ENCODE data around the gene KBTBD4. TPM values are rescaled to one million over a fixed set of nuclear protein-coding genes. Genes with fewer than 3 reads are reported as not detected.

The KBTBD4 gene
- polyA plus RNA-seq (2011; rRNA removed), result 21.0 and 23.4 TPM in 2 replicates
- polyA plus RNA-seq (2012; cell fraction: cytosol; rRNA removed), result 14.3 and 17.1 TPM in 2 replicates
- 16.1 and 26.6 TPM in 2 replicates for polyA plus RNA-seq (2012; cell fraction: nucleus; rRNA removed)
- 19.0 to 22.8 TPM (median 20.5 TPM) in 3 replicates for polyA plus RNA-seq (2017; fragmentation: RNase III; extraction: RNeasy Plus Mini Kit Qiagen cat#74134 plus additional on column Dnase treatment)
- polyA minus RNA-seq (2011; rRNA and poly(A)+ RNA removed), result 27.4 and 37.0 TPM in 2 replicates

DNA sequence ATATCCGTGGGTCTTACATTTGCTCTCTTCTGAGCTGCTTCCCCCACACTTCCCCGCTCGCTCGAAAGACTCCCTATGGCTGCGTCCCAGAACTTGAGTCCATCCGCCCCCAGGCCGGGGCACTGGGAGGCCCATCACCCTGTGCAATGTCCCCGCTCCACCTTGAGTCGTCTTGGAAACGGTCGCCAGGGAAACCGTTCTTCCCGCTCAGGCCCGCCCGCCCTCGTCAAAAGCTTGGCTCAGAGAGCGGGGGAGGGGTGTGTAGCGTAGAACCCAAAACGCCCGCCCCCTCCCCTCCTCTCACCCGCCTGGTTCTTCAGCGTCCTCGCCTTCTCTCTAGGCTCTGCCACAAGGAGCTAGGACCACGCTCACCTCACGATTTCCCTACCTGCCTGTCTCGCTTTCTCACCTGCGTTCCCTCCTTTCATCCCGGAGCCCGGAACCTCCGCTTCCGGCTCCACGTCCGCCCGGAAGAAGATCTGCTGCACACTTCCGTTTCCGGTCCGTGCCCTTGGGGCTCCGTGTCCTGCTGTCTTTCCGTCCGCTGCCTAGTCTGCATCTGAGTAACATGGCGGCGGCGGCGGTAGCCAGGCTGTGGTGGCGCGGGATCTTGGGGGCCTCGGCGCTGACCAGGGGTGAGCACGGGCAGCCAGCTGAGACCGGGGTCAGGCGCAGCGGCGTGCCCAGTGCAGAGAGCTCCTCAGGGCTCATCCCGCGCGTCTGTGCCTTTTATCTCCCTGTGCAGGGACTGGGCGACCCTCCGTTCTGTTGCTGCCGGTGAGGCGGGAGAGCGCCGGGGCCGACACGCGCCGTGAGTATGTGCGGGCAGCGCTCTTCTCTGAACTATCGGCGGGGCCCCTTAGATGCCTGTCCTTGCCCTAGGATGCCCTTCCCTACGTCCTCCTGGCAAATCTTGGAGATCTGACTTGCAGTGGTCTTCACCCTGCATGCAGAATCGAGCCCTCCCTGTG, at the start of gene KBTBD4, which contains the start of gene NDUFS3:
Gene KBTBD4, minus strand, starts transcription at position 447 of the 971 bp plus-strand sequence. Its CDS starts 19 bp downstream, at position 428.
Gene NDUFS3, plus strand, starts transcription at position 551 of the 971 bp plus-strand sequence. Its CDS starts 18 bp downstream, at position 569.
- DNase-seq (ENCODE audit: low read depth in 1 of 2, low spot score in 1 of 2) (peak; percentile 90 to 92), ATAC-seq (peak; percentile 95 to 96), FAIRE-seq (no peak)
- H3K4me1 ChIP-seq, result peaks cover 20% of the 10 kb centered on the region
- ChIA-PET CTCF (interaction anchor here (0.6 to 3.1 kb wide), 7 partner anchors 9 to 205 kb away, joined by 3 to 17 read pairs (median 4); partner anchors contain the start of gene CELF1), POLR2A (interaction anchor here (0.9 to 2.0 kb wide), 4 partner anchors 14 to 152 kb away, joined by 3 to 6 read pairs (median 4); partner anchors contain the start of genes AGBL2, CELF1, PSMC3 and PTPMT1)
- peak within 1 kb of the TSS; percentile 88 for H3K4me3 ChIP-seq
- peak within 1 kb of the TSS; percentile 90 for H3K4me2 ChIP-seq
- under 1% methylated on average over 46 of the region's 72 CpGs for WGBS (ENCODE audit: missing lambda C conversion rate)
- H3K27ac ChIP-seq, result peak within 1 kb of the TSS; percentile 92 to 96
- no peaks in the 10 kb centered on the region for H3K9me3 ChIP-seq
- peak; percentile 60; the same call in 1 of the 2 replicates for TF ChIP-seq RFX5 (IDR thresholded peaks at IDR 0.05)
- TF ChIP-seq FOXS1 (CRISPR knock-in tag; IDR thresholded peaks at IDR 0.05), result no peak
- TF ChIP-seq JUNB (IDR thresholded peaks at IDR 0.05), result no peak
- TF ChIP-seq, protein P1, sequence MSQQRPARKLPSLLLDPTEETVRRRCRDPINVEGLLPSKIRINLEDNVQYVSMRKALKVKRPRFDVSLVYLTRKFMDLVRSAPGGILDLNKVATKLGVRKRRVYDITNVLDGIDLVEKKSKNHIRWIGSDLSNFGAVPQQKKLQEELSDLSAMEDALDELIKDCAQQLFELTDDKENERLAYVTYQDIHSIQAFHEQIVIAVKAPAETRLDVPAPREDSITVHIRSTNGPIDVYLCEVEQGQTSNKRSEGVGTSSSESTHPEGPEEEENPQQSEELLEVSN (IDR thresholded peaks at IDR 0.05; ENCODE audit: borderline replicate concordance, low read depth), result 0 out of 2 replicates have a peak, but pooled peaks have one; percentile 66
- no peak for TF ChIP-seq FOSL2 (IDR thresholded peaks at IDR 0.05)
- TF ChIP-seq FOSL2 (CRISPR knock-in tag; IDR thresholded peaks at IDR 0.05), result peak; percentile 54
- TF ChIP-seq, protein P2, sequence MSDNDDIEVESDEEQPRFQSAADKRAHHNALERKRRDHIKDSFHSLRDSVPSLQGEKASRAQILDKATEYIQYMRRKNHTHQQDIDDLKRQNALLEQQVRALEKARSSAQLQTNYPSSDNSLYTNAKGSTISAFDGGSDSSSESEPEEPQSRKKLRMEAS (IDR thresholded peaks at IDR 0.05), result peak; percentile 95
- TF ChIP-seq NFE2L2 (conservative IDR thresholded peaks at IDR 0.05; ENCODE audit: low read length), result no peak
- TF ChIP-seq EHMT2 (IDR thresholded peaks at IDR 0.05; ENCODE audit: low read depth), result no peak
- TF ChIP-seq, protein P3, sequence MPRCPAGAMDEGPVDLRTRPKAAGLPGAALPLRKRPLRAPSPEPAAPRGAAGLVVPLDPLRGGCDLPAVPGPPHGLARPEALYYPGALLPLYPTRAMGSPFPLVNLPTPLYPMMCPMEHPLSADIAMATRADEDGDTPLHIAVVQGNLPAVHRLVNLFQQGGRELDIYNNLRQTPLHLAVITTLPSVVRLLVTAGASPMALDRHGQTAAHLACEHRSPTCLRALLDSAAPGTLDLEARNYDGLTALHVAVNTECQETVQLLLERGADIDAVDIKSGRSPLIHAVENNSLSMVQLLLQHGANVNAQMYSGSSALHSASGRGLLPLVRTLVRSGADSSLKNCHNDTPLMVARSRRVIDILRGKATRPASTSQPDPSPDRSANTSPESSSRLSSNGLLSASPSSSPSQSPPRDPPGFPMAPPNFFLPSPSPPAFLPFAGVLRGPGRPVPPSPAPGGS (IDR thresholded peaks at IDR 0.05), result peak; percentile 74
- TF ChIP-seq, protein P4, sequence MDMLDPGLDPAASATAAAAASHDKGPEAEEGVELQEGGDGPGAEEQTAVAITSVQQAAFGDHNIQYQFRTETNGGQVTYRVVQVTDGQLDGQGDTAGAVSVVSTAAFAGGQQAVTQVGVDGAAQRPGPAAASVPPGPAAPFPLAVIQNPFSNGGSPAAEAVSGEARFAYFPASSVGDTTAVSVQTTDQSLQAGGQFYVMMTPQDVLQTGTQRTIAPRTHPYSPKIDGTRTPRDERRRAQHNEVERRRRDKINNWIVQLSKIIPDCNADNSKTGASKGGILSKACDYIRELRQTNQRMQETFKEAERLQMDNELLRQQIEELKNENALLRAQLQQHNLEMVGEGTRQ (IDR thresholded peaks at IDR 0.05), result no peak
- no peak for TF ChIP-seq HEYL (CRISPR knock-in tag; IDR thresholded peaks at IDR 0.05)
- TF ChIP-seq RCOR1 (IDR thresholded peaks at IDR 0.05; ENCODE audit: low read depth, low read length), result no peak
- TF ChIP-seq ZNF302 (CRISPR knock-in tag; IDR thresholded peaks at IDR 0.05), result no peak
- TF ChIP-seq MAFK (IDR thresholded peaks at IDR 0.05; ENCODE audit: partially characterized antibody), result no peak
- TF ChIP-seq MYC (IDR thresholded peaks at IDR 0.05; ENCODE audit: borderline replicate concordance, low read length), result peak; percentile 40; the same call in 1 of the 2 replicates
- TF ChIP-seq SREBF2 (IDR thresholded peaks at IDR 0.05), result no peak
- TF ChIP-seq HOXA7 (CRISPR knock-in tag; IDR thresholded peaks at IDR 0.05), result no peak
- TF ChIP-seq, protein P5, sequence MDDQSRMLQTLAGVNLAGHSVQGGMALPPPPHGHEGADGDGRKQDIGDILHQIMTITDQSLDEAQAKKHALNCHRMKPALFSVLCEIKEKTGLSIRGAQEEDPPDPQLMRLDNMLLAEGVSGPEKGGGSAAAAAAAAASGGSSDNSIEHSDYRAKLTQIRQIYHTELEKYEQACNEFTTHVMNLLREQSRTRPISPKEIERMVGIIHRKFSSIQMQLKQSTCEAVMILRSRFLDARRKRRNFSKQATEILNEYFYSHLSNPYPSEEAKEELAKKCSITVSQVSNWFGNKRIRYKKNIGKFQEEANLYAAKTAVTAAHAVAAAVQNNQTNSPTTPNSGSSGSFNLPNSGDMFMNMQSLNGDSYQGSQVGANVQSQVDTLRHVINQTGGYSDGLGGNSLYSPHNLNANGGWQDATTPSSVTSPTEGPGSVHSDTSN (IDR thresholded peaks at IDR 0.05), result peak; percentile 69
- TF ChIP-seq CEBPB (IDR thresholded peaks at IDR 0.05), result peak in 1 of 2 experiments; percentile 40; a peak in 1 of 4 replicates
- TF ChIP-seq CHD4 (IDR thresholded peaks at IDR 0.05; ENCODE audit: borderline replicate concordance), result no peak
- peak; percentile 41; the same call in 1 of the 2 replicates for TF ChIP-seq ZC3H11A (IDR thresholded peaks at IDR 0.05)
- no peak for TF ChIP-seq TP53 (CRISPR knock-in tag; IDR thresholded peaks at IDR 0.05)
- no peak for TF ChIP-seq FOSB (CRISPR knock-in tag; IDR thresholded peaks at IDR 0.05)
- peak; percentile 92; the same call in 1 of the 2 replicates for TF ChIP-seq MAZ (IDR thresholded peaks at IDR 0.05; ENCODE audit: borderline replicate concordance, low read depth, low read length)
- no peak for TF ChIP-seq POLR2AphosphoS2 (conservative IDR thresholded peaks at IDR 0.05; ENCODE audit: low read length)
- TF ChIP-seq RAD21 (conservative IDR thresholded peaks at IDR 0.05 in 1 of 2, IDR thresholded peaks at IDR 0.05 in 1 of 2), result peak in 1 of 2 experiments; percentile 20; a peak in 1 of 5 replicates
- TF ChIP-seq ZFP36 (IDR thresholded peaks at IDR 0.05; ENCODE audit: borderline replicate concordance, partially characterized antibody), result no peak
- no peak for TF ChIP-seq CBX8 (IDR thresholded peaks at IDR 0.05)
- TF ChIP-seq KDM5A (IDR thresholded peaks at IDR 0.05), result peak; percentile 97
- TF ChIP-seq POLR2A (IDR thresholded peaks at IDR 0.05; ENCODE audit: low read length), result peak; percentile 78
- peak; percentile 68 for TF ChIP-seq HOXB5 (CRISPR knock-in tag; IDR thresholded peaks at IDR 0.05)
- TF ChIP-seq RARB (CRISPR knock-in tag; IDR thresholded peaks at IDR 0.05), result no peak
- TF ChIP-seq JUN (IDR thresholded peaks at IDR 0.05), result peak; percentile 83 to 96; a peak in 4 of 5 replicates
- TF ChIP-seq SMC3 (IDR thresholded peaks at IDR 0.05), result no peak
- TF ChIP-seq NPAS2 (CRISPR knock-in tag; IDR thresholded peaks at IDR 0.05; ENCODE audit: borderline replicate concordance), result no peak
- no peak for TF ChIP-seq NR3C1 (IDR thresholded peaks at IDR 0.05)
- peak; percentile 66 for TF ChIP-seq GATA3 (IDR thresholded peaks at IDR 0.05; ENCODE audit: borderline replicate concordance)
- no peak for TF ChIP-seq ZSCAN20 (CRISPR knock-in tag; IDR thresholded peaks at IDR 0.05)
